ENCODE results near the gene COMMD8. TPM values are rescaled to one million over a fixed set of nuclear protein-coding genes. Genes with fewer than 3 reads are reported as not detected.

Gene COMMD8
- total RNA-seq, 2 donors from 2014 or later: 7.5 to 18.4 TPM

GRCh38 chr4:47468706-47469365 is 5.3 kb upstream of the COMMD8 start:
- H3K4me3 ChIP-seq: no peak overlapping the region
- ATAC-seq (ENCODE audit: insufficient number of reproducible peaks, low FRiP score, low read depth) (no peak), DNase-seq (ENCODE audit: low spot score) (no peak)
- peaks cover 0 to 5% of the 10 kb centered on the region in 2 donors for H3K4me1 ChIP-seq (ENCODE audit: control insufficient read depth in 1 of 2, low read depth in 2 of 2)
- no peaks in the 10 kb centered on the region for H3K9me3 ChIP-seq
- H3K27ac ChIP-seq: no peak overlapping the region
- no peaks in the 10 kb centered on the region for H3K36me3 ChIP-seq
- H3K27me3 ChIP-seq (replicated peaks; ENCODE audit: insufficient read depth): no peaks in the 10 kb centered on the region
- TF ChIP-seq, protein P1, sequence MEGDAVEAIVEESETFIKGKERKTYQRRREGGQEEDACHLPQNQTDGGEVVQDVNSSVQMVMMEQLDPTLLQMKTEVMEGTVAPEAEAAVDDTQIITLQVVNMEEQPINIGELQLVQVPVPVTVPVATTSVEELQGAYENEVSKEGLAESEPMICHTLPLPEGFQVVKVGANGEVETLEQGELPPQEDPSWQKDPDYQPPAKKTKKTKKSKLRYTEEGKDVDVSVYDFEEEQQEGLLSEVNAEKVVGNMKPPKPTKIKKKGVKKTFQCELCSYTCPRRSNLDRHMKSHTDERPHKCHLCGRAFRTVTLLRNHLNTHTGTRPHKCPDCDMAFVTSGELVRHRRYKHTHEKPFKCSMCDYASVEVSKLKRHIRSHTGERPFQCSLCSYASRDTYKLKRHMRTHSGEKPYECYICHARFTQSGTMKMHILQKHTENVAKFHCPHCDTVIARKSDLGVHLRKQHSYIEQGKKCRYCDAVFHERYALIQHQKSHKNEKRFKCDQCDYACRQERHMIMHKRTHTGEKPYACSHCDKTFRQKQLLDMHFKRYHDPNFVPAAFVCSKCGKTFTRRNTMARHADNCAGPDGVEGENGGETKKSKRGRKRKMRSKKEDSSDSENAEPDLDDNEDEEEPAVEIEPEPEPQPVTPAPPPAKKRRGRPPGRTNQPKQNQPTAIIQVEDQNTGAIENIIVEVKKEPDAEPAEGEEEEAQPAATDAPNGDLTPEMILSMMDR (IDR thresholded peaks at IDR 0.05): no peak

GRCh38 chr4:47466056-47466785 is 2.7 kb upstream of the COMMD8 start:
- no peak for DNase-seq (ENCODE audit: low spot score)
- no peak for ATAC-seq (ENCODE audit: insufficient number of reproducible peaks, low FRiP score, low read depth)
- Histone ChIP-seq H3K36me3 (no peaks in the 10 kb centered on the region), H3K4me1 (ENCODE audit: control insufficient read depth in 1 of 2, low read depth in 2 of 2) (peaks cover 0 to 20% of the 10 kb centered on the region in 2 donors), H3K27me3 (replicated peaks; ENCODE audit: insufficient read depth) (no peaks in the 10 kb centered on the region), H3K4me3 (no peak overlapping the region), H3K9me3 (no peaks in the 10 kb centered on the region), H3K27ac (no peak overlapping the region)
- TF ChIP-seq, protein P1 (IDR thresholded peaks at IDR 0.05): no peak

GRCh38 chr4:47465004-47465403 is 1.5 kb upstream of the COMMD8 start:
- H3K27ac ChIP-seq: no peak overlapping the region
- TF ChIP-seq, protein P1 (IDR thresholded peaks at IDR 0.05): no peak
- H3K4me1 ChIP-seq (ENCODE audit: control insufficient read depth in 1 of 2, low read depth in 2 of 2): peaks cover 0 to 20% of the 10 kb centered on the region in 2 donors
- no peaks in the 10 kb centered on the region for H3K27me3 ChIP-seq (replicated peaks; ENCODE audit: insufficient read depth)
- H3K36me3 ChIP-seq: no peaks in the 10 kb centered on the region
- DNase-seq (ENCODE audit: low spot score): no peak
- no peak overlapping the region for H3K4me3 ChIP-seq
- no peaks in the 10 kb centered on the region for H3K9me3 ChIP-seq
- ATAC-seq (ENCODE audit: insufficient number of reproducible peaks, low FRiP score, low read depth): no peak

- peak overlapping the region; percentile 71 to 77 for H3K27ac ChIP-seq
- TF ChIP-seq, protein P1 (IDR thresholded peaks at IDR 0.05): no peak
- H3K4me3 ChIP-seq: peak overlapping the region; percentile 88
- DNase-seq (ENCODE audit: low spot score) (no peak), ATAC-seq (ENCODE audit: insufficient number of reproducible peaks, low FRiP score, low read depth) (peak; percentile 1)
- no peaks in the 10 kb centered on the region for H3K27me3 ChIP-seq (replicated peaks; ENCODE audit: insufficient read depth)
- H3K36me3 ChIP-seq: no peaks in the 10 kb centered on the region
- H3K9me3 ChIP-seq: no peaks in the 10 kb centered on the region
- peaks cover 0 to 20% of the 10 kb centered on the region in 2 donors for H3K4me1 ChIP-seq (ENCODE audit: control insufficient read depth in 1 of 2, low read depth in 2 of 2)
Observed at GRCh38 chr4:47462799-47463234, 685 bp downstream of the COMMD8 start.

GRCh38 chr4:47451657-47452056 is 11.8 kb downstream of the COMMD8 start:
- DNase-seq (ENCODE audit: low spot score) (no peak), ATAC-seq (ENCODE audit: insufficient number of reproducible peaks, low FRiP score, low read depth) (no peak)
- H3K27ac ChIP-seq: no peak overlapping the region
- H3K9me3 ChIP-seq: no peaks in the 10 kb centered on the region
- TF ChIP-seq, protein P1 (IDR thresholded peaks at IDR 0.05): no peak
- H3K4me1 ChIP-seq (ENCODE audit: control insufficient read depth in 1 of 2, low read depth in 2 of 2): no peaks in the 10 kb centered on the region
- H3K27me3 ChIP-seq (replicated peaks; ENCODE audit: insufficient read depth): no peaks in the 10 kb centered on the region
- H3K36me3 ChIP-seq: peaks cover 11% of the 10 kb centered on the region
- H3K4me3 ChIP-seq: no peak overlapping the region
